ENCODE data around the gene PHLPP1. TPM values are rescaled to one million over a fixed set of nuclear protein-coding genes. Genes with fewer than 3 reads are reported as not detected.

PHLPP1 gene
- total RNA-seq (2021; ENCODE audit: unreplicated experiment) (14.7 TPM), Bru-seq, nascent RNA (percentile 68 among the genes with signal in this experiment), BruChase-seq, experiment 1, labeled RNA remaining after a 6-hour chase (percentile 40 among the genes with signal in this experiment), BruChase-seq, experiment 2, labeled RNA remaining after a 2-hour chase (percentile 51 among the genes with signal in this experiment)
- 6.7 TPM in 2 replicates for polyA plus RNA-seq (2012)
- long read RNA-seq, full-length matches to known transcripts: 1 of 22 reads
- long read RNA-seq, partial matches to known transcripts: 17 of 22 reads
- long read RNA-seq, other reads (novel, unspliced or antisense): 4 of 22 reads

DNA sequence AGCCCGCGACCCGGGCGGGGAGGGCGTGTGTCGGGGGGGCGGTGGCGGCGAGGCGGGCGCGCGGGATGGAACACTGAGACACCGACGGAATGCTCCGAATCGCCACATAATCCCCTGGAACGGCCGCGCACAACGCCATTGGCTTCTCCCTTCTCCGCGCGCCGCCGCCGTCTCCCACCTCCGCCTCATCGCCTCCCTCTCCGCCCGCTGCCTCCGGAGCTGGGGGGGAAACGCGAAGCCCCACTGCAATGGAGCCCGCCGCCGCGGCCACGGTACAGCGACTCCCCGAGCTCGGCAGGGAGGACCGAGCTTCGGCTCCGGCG lies at the start of gene PHLPP1:
Gene PHLPP1 (plus strand): TSS at position 106 of the 323 bp plus-strand sequence. CDS start 143 bp downstream, at position 249.
- BruUV-seq (replicated peaks): no TSS peak

DNA sequence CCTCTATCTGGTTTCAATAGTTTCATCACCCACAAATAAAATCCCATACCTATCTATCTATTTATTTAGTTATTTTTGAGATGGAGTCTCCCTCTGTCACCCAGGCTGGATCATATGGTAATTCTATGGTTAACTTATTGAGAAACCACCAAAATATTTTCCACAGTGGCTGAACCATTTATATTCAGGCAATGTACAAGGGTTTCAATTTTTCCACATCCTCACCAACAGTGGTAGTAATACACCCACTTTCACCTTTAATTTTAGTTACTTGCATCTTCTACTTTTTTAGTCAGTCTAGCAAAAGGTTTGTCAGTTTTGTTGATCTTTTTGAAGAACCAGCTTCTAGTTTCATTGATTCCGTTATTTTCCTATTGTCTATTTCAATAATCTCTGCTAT lies 46.1 kb upstream of the PHLPP1 start:
- intact Hi-C loops (cut with micrococcal nuclease): no loop called here
- no peak for ATAC-seq
- ChIA-PET RAD21 (ENCODE audit: low non-redundant PET in 1 of 2, low total read pairs in 2 of 2, uncharacterized antibody in 2 of 2, unreplicated experiment in 2 of 2) (no interaction called here), POLR2A (no interaction called here), CTCF (no interaction called here)
- no peaks in the 10 kb centered on the region for H4K20me1 ChIP-seq (ENCODE audit: insufficient read depth)
- no peak overlapping the region for H3K9ac ChIP-seq (ENCODE audit: low read length)
- no peaks in the 10 kb centered on the region for H3K9me3 ChIP-seq (ENCODE audit: control insufficient read depth in 1 of 2, insufficient read depth in 1 of 2, low read depth in 1 of 2, low read length in 2 of 2)
- no TSS peak for BruUV-seq (replicated peaks)
- no peak overlapping the region for H2AFZ ChIP-seq (ENCODE audit: low read depth, low read length, poor library complexity, severe bottlenecking)
- no peak overlapping the region for H3K27ac ChIP-seq (ENCODE audit: low read depth, low read length)
- peaks cover 0 to under 1% of the 10 kb centered on the region in 2 experiments; a peak in 1 of 4 replicates for H3K4me1 ChIP-seq (ENCODE audit: control insufficient read depth in 1 of 2, insufficient read depth in 2 of 2, low read length in 2 of 2)
- no peaks in the 10 kb centered on the region for H3K79me2 ChIP-seq (ENCODE audit: insufficient read depth, low read length)
- no peaks in the 10 kb centered on the region for H3K9me2 ChIP-seq (ENCODE audit: insufficient read depth)
- H3K27me3 ChIP-seq (ENCODE audit: insufficient read depth, low read length): no peaks in the 10 kb centered on the region
- no peak for DNase-seq (ENCODE audit: low read depth, low spot score)
- no peaks in the 10 kb centered on the region for H3K36me3 ChIP-seq (ENCODE audit: control insufficient read depth in 1 of 2, insufficient read depth in 2 of 2, low read length in 2 of 2)
- no peak for TF ChIP-seq SRF (IDR thresholded peaks at IDR 0.05; ENCODE audit: low read depth)
- TF ChIP-seq, protein P1, sequence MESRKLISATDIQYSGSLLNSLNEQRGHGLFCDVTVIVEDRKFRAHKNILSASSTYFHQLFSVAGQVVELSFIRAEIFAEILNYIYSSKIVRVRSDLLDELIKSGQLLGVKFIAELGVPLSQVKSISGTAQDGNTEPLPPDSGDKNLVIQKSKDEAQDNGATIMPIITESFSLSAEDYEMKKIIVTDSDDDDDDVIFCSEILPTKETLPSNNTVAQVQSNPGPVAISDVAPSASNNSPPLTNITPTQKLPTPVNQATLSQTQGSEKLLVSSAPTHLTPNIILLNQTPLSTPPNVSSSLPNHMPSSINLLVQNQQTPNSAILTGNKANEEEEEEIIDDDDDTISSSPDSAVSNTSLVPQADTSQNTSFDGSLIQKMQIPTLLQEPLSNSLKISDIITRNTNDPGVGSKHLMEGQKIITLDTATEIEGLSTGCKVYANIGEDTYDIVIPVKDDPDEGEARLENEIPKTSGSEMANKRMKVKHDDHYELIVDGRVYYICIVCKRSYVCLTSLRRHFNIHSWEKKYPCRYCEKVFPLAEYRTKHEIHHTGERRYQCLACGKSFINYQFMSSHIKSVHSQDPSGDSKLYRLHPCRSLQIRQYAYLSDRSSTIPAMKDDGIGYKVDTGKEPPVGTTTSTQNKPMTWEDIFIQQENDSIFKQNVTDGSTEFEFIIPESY (IDR thresholded peaks at IDR 0.05; ENCODE audit: extremely low read depth, insufficient replicate concordance, low read length): no peak
- TF ChIP-seq ZNF274 (IDR thresholded peaks at IDR 0.05; ENCODE audit: low read depth, low read length): no peak
- TF ChIP-seq, protein P2, sequence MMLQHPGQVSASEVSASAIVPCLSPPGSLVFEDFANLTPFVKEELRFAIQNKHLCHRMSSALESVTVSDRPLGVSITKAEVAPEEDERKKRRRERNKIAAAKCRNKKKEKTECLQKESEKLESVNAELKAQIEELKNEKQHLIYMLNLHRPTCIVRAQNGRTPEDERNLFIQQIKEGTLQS (IDR thresholded peaks at IDR 0.05): no peak
- no peak for TF ChIP-seq SP1 (IDR thresholded peaks at IDR 0.05; ENCODE audit: low read depth)
- TF ChIP-seq SIN3A (IDR thresholded peaks at IDR 0.05; ENCODE audit: low read depth): no peak
- TF ChIP-seq POLR2A (IDR thresholded peaks at IDR 0.05; ENCODE audit: borderline replicate concordance, extremely low read depth, insufficient read depth, insufficient read length): no peak
- TF ChIP-seq, protein P3, sequence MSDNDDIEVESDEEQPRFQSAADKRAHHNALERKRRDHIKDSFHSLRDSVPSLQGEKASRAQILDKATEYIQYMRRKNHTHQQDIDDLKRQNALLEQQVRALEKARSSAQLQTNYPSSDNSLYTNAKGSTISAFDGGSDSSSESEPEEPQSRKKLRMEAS (IDR thresholded peaks at IDR 0.05): no peak
- TF ChIP-seq CBX3 (IDR thresholded peaks at IDR 0.05; ENCODE audit: low read depth): no peak
- TF ChIP-seq RAD21 (IDR thresholded peaks at IDR 0.05; ENCODE audit: low read depth): no peak
- TF ChIP-seq EZH2 (IDR thresholded peaks at IDR 0.05): no peak
- H3K4me2 ChIP-seq (ENCODE audit: low read length): no peak overlapping the region
- no peak overlapping the region for H3K4me3 ChIP-seq (replicated peaks in 1 of 2; ENCODE audit: low read depth in 1 of 2, low read length in 2 of 2)

More for the DNA sequence above, at the start of gene PHLPP1:
- no peak for ATAC-seq
- Histone ChIP-seq H3K9me2 (ENCODE audit: insufficient read depth) (no peaks in the 10 kb centered on the region), H3K27me3 (ENCODE audit: insufficient read depth, low read length) (no peaks in the 10 kb centered on the region), H3K4me3 (replicated peaks in 1 of 2; ENCODE audit: low read depth in 1 of 2, low read length in 2 of 2) (peak within 1 kb of the TSS; percentile 51 to 66), H3K79me2 (ENCODE audit: insufficient read depth, low read length) (peaks cover 28% of the 10 kb centered on the region), H3K4me1 (ENCODE audit: control insufficient read depth in 1 of 2, insufficient read depth in 2 of 2, low read length in 2 of 2) (peaks cover 8 to 27% of the 10 kb centered on the region in 2 experiments), H3K4me2 (ENCODE audit: low read length) (peak within 1 kb of the TSS; percentile 82), H3K9ac (ENCODE audit: low read length) (peak within 1 kb of the TSS; percentile 72), H3K9me3 (ENCODE audit: control insufficient read depth in 1 of 2, insufficient read depth in 1 of 2, low read depth in 1 of 2, low read length in 2 of 2) (no peaks in the 10 kb centered on the region), H2AFZ (ENCODE audit: low read depth, low read length, poor library complexity, severe bottlenecking) (peak within 1 kb of the TSS; percentile 93), H4K20me1 (ENCODE audit: insufficient read depth) (no peaks in the 10 kb centered on the region), H3K36me3 (ENCODE audit: control insufficient read depth in 1 of 2, insufficient read depth in 2 of 2, low read length in 2 of 2) (no peaks in the 10 kb centered on the region), H3K27ac (ENCODE audit: low read depth, low read length) (peak within 1 kb of the TSS; percentile 64; the same call in 1 of the 2 replicates)
- no peak for DNase-seq (ENCODE audit: low read depth, low spot score)
- TF ChIP-seq POLR2AphosphoS5 (IDR thresholded peaks at IDR 0.05; ENCODE audit: low read depth, low read length): 0 out of 2 replicates have a peak, but pooled peaks have one; percentile 4
- TF ChIP-seq, protein P3 (IDR thresholded peaks at IDR 0.05): no peak
- ChIA-PET POLR2A (no interaction called here), CTCF (interaction anchor here (0.6 to 1.7 kb wide), 14 partner anchors 8 to 267 kb away, joined by 3 to 24 read pairs (median 4); no protein-coding TSS in a partner anchor), RAD21 (ENCODE audit: low non-redundant PET in 1 of 2, low total read pairs in 2 of 2, uncharacterized antibody in 2 of 2, unreplicated experiment in 2 of 2) (interaction anchor here (0.7 to 1.2 kb wide), 3 partner anchors 243 to 724 kb away, joined by 3 to 7 read pairs (median 3); no protein-coding TSS in a partner anchor)
- intact Hi-C loops (cut with micrococcal nuclease): loop anchor here (1.0 to 5.0 kb wide), 3 partner anchors 157 to 267 kb away; no protein-coding TSS in a partner anchor

Measured in HCT116 (cell line).